NOMO-1 treated with dmso at 0.1 percent for 144 hours (cell line): Measurements from ENCODE around the gene NTRK3.

ENCODE experiments used
- DNase-seq: peaks from one replicate; lab custom pipeline; 2025; ENCODE audit not compliant: unreplicated experiment; lab: John Stamatoyannopoulos, UW

The NTRK3 gene

GRCh38 chr15:87949151-87949574 is 307.4 kb downstream of the NTRK3 start:
- DNase-seq: no peak

GRCh38 chr15:87947560-87947959 is 309.0 kb downstream of the NTRK3 start:
- no peak for DNase-seq

GRCh38 chr15:87945246-87945645 is 311.3 kb downstream of the NTRK3 start:
- DNase-seq: no peak

GRCh38 chr15:87944691-87945090 is 311.8 kb downstream of the NTRK3 start:
- DNase-seq: no peak

- DNase-seq: no peak
These were observed 312.5 kb downstream of the NTRK3 start for GRCh38 chr15:87944050-87944449.

- no peak for DNase-seq
These were observed 312.9 kb downstream of the NTRK3 start for GRCh38 chr15:87943626-87944025.

GRCh38 chr15:87942316-87942715 is 314.2 kb downstream of the NTRK3 start:
- no peak for DNase-seq

- DNase-seq: no peak
These were observed 314.9 kb downstream of the NTRK3 start for GRCh38 chr15:87941606-87942005.

- DNase-seq: no peak
These were observed 315.8 kb downstream of the NTRK3 start for GRCh38 chr15:87940768-87941167.

GRCh38 chr15:87939848-87940457 is 316.6 kb downstream of the NTRK3 start:
- DNase-seq: no peak

- no peak for DNase-seq
These were observed 318.5 kb downstream of the NTRK3 start for GRCh38 chr15:87938031-87938430.

- DNase-seq: no peak
These were observed 321.0 kb downstream of the NTRK3 start for GRCh38 chr15:87935583-87935982.

- no peak for DNase-seq
These were observed 325.0 kb downstream of the NTRK3 start for GRCh38 chr15:87931584-87931983.

- DNase-seq: no peak
These were observed 326.1 kb downstream of the NTRK3 start for GRCh38 chr15:87930457-87930856.

- no peak for DNase-seq
These were observed 326.7 kb downstream of the NTRK3 start for GRCh38 chr15:87929841-87930240.

- no peak for DNase-seq
These were observed 332.1 kb downstream of the NTRK3 start for GRCh38 chr15:87924433-87924832.

- DNase-seq: no peak
These were observed 337.5 kb downstream of the NTRK3 start for GRCh38 chr15:87919064-87919463.

GRCh38 chr15:87917480-87917879 is 339.1 kb downstream of the NTRK3 start:
- DNase-seq: no peak

GRCh38 chr15:87916208-87916607 is 340.3 kb downstream of the NTRK3 start:
- no peak for DNase-seq

GRCh38 chr15:87910301-87910700 is 346.2 kb downstream of the NTRK3 start:
- DNase-seq: no peak

- DNase-seq: no peak
These were observed 348.7 kb downstream of the NTRK3 start for GRCh38 chr15:87907676-87908446.

GRCh38 chr15:87906444-87906843 is 350.1 kb downstream of the NTRK3 start:
- DNase-seq: no peak
